NCI-H1436 treated with DMSO at 0.1 percent for 48 hours (cell line): ENCODE measurements around the gene SLC25A18.
"Not testable (repeated sequence)": the region's sequence is repeated elsewhere in the genome, so short reads cannot be mapped to it uniquely, and the experiment has no call there.

Experiments
- DNase-seq: peaks from one replicate; lab custom pipeline; 2025; lab: John Stamatoyannopoulos, UW

Gene SLC25A18

GRCh38 chr22:17607891-17608521, 44.7 kb downstream of the SLC25A18 start:
- DNase-seq: no peak

GRCh38 chr22:17612057-17612456, 48.8 kb downstream of the SLC25A18 start:
- DNase-seq: no peak

- DNase-seq: no peak
Measured at GRCh38 chr22:17613280-17613679, 50.0 kb downstream of the SLC25A18 start.

- no peak for DNase-seq
Measured at GRCh38 chr22:17627961-17628405, 64.7 kb downstream of the SLC25A18 start.

- DNase-seq: peak; percentile 53
Measured at GRCh38 chr22:17628406-17629172, 65.3 kb downstream of the SLC25A18 start, which contains the start of gene ATP6V1E1. ATP6V1E1 (minus strand) TSS chr22:17628749; CDS start chr22:17628635, 114 bp downstream.

GRCh38 chr22:17629173-17629489, 65.8 kb downstream of the SLC25A18 start:
- no peak for DNase-seq

GRCh38 chr22:17629641-17630040, 66.3 kb downstream of the SLC25A18 start:
- DNase-seq: no peak

- no peak for DNase-seq
Measured at GRCh38 chr22:17631076-17631565, 67.8 kb downstream of the SLC25A18 start.

GRCh38 chr22:17633217-17633997, 70.1 kb downstream of the SLC25A18 start:
- DNase-seq: no peak

GRCh38 chr22:17633998-17634323, 70.7 kb downstream of the SLC25A18 start:
- no peak for DNase-seq

GRCh38 chr22:17634696-17635095, 71.4 kb downstream of the SLC25A18 start:
- DNase-seq: no peak

- not testable (repeated sequence) for DNase-seq
Measured at GRCh38 chr22:17636850-17637249, 73.6 kb downstream of the SLC25A18 start.

- no peak for DNase-seq
Measured at GRCh38 chr22:17637490-17638181, 74.3 kb downstream of the SLC25A18 start.

GRCh38 chr22:17638182-17638431, 74.8 kb downstream of the SLC25A18 start:
- DNase-seq: no peak

GRCh38 chr22:17638432-17639246, 75.3 kb downstream of the SLC25A18 start, which contains the start of gene BCL2L13:
BCL2L13 (plus strand) TSS chr22:17638757; CDS start chr22:17655712, 16,955 bp downstream.
- DNase-seq: peak; percentile 14

- no peak for DNase-seq
Measured at GRCh38 chr22:17639247-17639741, 76.0 kb downstream of the SLC25A18 start.
